ENCODE data around the gene PPEF2.
"Not testable (repeated sequence)": the region's sequence is repeated elsewhere in the genome, so short reads cannot be mapped to it uniquely, and the experiment has no call there.

Gene PPEF2

GRCh38 chr4:75848171-75848760 lies 54.0 kb downstream of the PPEF2 start:
- H3K9me3 ChIP-seq (ENCODE audit: control insufficient read depth, low read length); H3K4me1 ChIP-seq (ENCODE audit: control insufficient read depth, insufficient read depth, low read length); H3K9ac ChIP-seq (ENCODE audit: low read length); H3K27me3 ChIP-seq (ENCODE audit: control insufficient read depth, insufficient read depth, low read length); H3K36me3 ChIP-seq (ENCODE audit: control insufficient read depth, insufficient read depth, low read length); H3K4me3 ChIP-seq (ENCODE audit: low read length): not testable (repeated sequence)

- Histone ChIP-seq H3K9me3 (ENCODE audit: control insufficient read depth, low read length) (no peaks in the 10 kb centered on the region), H3K27me3 (ENCODE audit: control insufficient read depth, insufficient read depth, low read length) (no peaks in the 10 kb centered on the region), H3K4me1 (ENCODE audit: control insufficient read depth, insufficient read depth, low read length) (peaks cover 6% of the 10 kb centered on the region), H3K36me3 (ENCODE audit: control insufficient read depth, insufficient read depth, low read length) (no peaks in the 10 kb centered on the region), H3K4me3 (ENCODE audit: low read length) (no peak overlapping the region), H3K9ac (ENCODE audit: low read length) (no peak overlapping the region)
Observed at GRCh38 chr4:75845992-75846391, 56.3 kb downstream of the PPEF2 start.

- Histone ChIP-seq H3K4me3 (ENCODE audit: low read length) (no peak overlapping the region), H3K27me3 (ENCODE audit: control insufficient read depth, insufficient read depth, low read length) (no peaks in the 10 kb centered on the region), H3K4me1 (ENCODE audit: control insufficient read depth, insufficient read depth, low read length) (peaks cover 6% of the 10 kb centered on the region), H3K36me3 (ENCODE audit: control insufficient read depth, insufficient read depth, low read length) (no peaks in the 10 kb centered on the region), H3K9me3 (ENCODE audit: control insufficient read depth, low read length) (no peaks in the 10 kb centered on the region), H3K9ac (ENCODE audit: low read length) (no peak overlapping the region)
Observed at GRCh38 chr4:75844151-75844662, 58.0 kb downstream of the PPEF2 start.

GRCh38 chr4:75843596-75843995 lies 58.7 kb downstream of the PPEF2 start:
- H3K4me1 ChIP-seq (ENCODE audit: control insufficient read depth, insufficient read depth, low read length) = peaks cover 6% of the 10 kb centered on the region
- no peak overlapping the region for H3K9ac ChIP-seq (ENCODE audit: low read length)
- H3K9me3 ChIP-seq (ENCODE audit: control insufficient read depth, low read length) = no peaks in the 10 kb centered on the region
- no peaks in the 10 kb centered on the region for H3K27me3 ChIP-seq (ENCODE audit: control insufficient read depth, insufficient read depth, low read length)
- H3K4me3 ChIP-seq (ENCODE audit: low read length) = no peak overlapping the region
- H3K36me3 ChIP-seq (ENCODE audit: control insufficient read depth, insufficient read depth, low read length) = no peaks in the 10 kb centered on the region

DNA sequence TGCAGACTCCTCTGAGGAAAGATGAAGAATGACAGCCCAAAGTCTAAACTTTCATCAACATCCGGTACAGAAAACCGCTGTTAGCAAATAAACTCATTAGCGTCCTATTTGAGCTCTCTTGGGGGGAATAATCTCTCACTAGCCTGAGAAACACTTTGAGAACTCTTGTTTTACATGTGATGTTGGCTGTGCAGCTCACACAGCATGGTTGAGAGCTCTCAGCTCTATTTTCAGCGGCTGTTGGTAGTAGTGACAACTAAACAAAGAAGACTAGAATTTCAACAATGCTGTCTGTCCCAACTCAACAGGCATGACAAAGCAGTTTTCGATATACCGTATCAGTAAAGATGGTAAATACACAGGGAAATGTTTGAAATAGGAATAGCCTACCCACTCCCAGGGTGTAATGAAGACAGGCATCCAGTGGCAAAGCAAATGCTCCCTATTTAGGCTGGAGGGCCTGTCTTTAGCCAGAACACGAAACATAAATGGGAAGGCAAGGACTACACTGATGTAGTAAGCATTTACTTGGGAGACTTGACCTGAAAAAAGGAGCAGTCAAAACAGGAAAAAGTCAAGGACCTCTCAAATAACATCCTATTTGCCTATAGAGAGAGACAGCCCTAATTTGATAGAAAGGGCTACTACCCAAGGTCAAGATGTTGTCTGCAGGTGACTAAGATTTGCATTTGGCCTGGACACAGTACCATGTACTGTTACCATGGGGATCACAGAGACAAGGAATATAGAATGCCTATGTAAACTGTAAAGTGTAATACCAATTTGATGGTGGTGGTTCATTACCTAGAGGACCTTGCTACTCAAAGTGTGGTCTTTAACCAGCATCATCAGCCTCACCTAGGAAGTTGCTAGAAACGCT lies 60.4 kb downstream of the PPEF2 start:
- Histone ChIP-seq H3K9me3 (ENCODE audit: control insufficient read depth, low read length) (no peaks in the 10 kb centered on the region), H3K4me1 (ENCODE audit: control insufficient read depth, insufficient read depth, low read length) (peaks cover 6% of the 10 kb centered on the region), H3K36me3 (ENCODE audit: control insufficient read depth, insufficient read depth, low read length) (no peaks in the 10 kb centered on the region), H3K9ac (ENCODE audit: low read length) (no peak overlapping the region), H3K27me3 (ENCODE audit: control insufficient read depth, insufficient read depth, low read length) (no peaks in the 10 kb centered on the region), H3K4me3 (ENCODE audit: low read length) (no peak overlapping the region)

GRCh38 chr4:75834772-75835154 lies 67.5 kb downstream of the PPEF2 start:
- Histone ChIP-seq H3K4me3 (ENCODE audit: low read length) (no peak overlapping the region), H3K9ac (ENCODE audit: low read length) (no peak overlapping the region), H3K9me3 (ENCODE audit: control insufficient read depth, low read length) (no peaks in the 10 kb centered on the region), H3K36me3 (ENCODE audit: control insufficient read depth, insufficient read depth, low read length) (no peaks in the 10 kb centered on the region), H3K27me3 (ENCODE audit: control insufficient read depth, insufficient read depth, low read length) (no peaks in the 10 kb centered on the region), H3K4me1 (ENCODE audit: control insufficient read depth, insufficient read depth, low read length) (no peaks in the 10 kb centered on the region)

- Histone ChIP-seq H3K4me3 (ENCODE audit: low read length) (no peak overlapping the region), H3K27me3 (ENCODE audit: control insufficient read depth, insufficient read depth, low read length) (no peaks in the 10 kb centered on the region), H3K9ac (ENCODE audit: low read length) (no peak overlapping the region), H3K36me3 (ENCODE audit: control insufficient read depth, insufficient read depth, low read length) (no peaks in the 10 kb centered on the region), H3K4me1 (ENCODE audit: control insufficient read depth, insufficient read depth, low read length) (no peaks in the 10 kb centered on the region), H3K9me3 (ENCODE audit: control insufficient read depth, low read length) (no peaks in the 10 kb centered on the region)
Observed at GRCh38 chr4:75834095-75834771, 68.0 kb downstream of the PPEF2 start.

GRCh38 chr4:75831856-75832405 lies 70.3 kb downstream of the PPEF2 start:
- no peak overlapping the region for H3K4me3 ChIP-seq (ENCODE audit: low read length)
- H3K9me3 ChIP-seq (ENCODE audit: control insufficient read depth, low read length) = no peaks in the 10 kb centered on the region
- H3K4me1 ChIP-seq (ENCODE audit: control insufficient read depth, insufficient read depth, low read length) = no peaks in the 10 kb centered on the region
- no peaks in the 10 kb centered on the region for H3K36me3 ChIP-seq (ENCODE audit: control insufficient read depth, insufficient read depth, low read length)
- no peaks in the 10 kb centered on the region for H3K27me3 ChIP-seq (ENCODE audit: control insufficient read depth, insufficient read depth, low read length)
- no peak overlapping the region for H3K9ac ChIP-seq (ENCODE audit: low read length)

- no peak overlapping the region for H3K4me3 ChIP-seq (ENCODE audit: low read length)
- H3K9ac ChIP-seq (ENCODE audit: low read length) = no peak overlapping the region
- no peaks in the 10 kb centered on the region for H3K36me3 ChIP-seq (ENCODE audit: control insufficient read depth, insufficient read depth, low read length)
- no peaks in the 10 kb centered on the region for H3K4me1 ChIP-seq (ENCODE audit: control insufficient read depth, insufficient read depth, low read length)
- H3K27me3 ChIP-seq (ENCODE audit: control insufficient read depth, insufficient read depth, low read length) = no peaks in the 10 kb centered on the region
- H3K9me3 ChIP-seq (ENCODE audit: control insufficient read depth, low read length) = no peaks in the 10 kb centered on the region
Observed at GRCh38 chr4:75830906-75831305, 71.3 kb downstream of the PPEF2 start.

GRCh38 chr4:75823812-75824211 lies 78.4 kb downstream of the PPEF2 start:
- no peaks in the 10 kb centered on the region for H3K4me1 ChIP-seq (ENCODE audit: control insufficient read depth, insufficient read depth, low read length)
- no peaks in the 10 kb centered on the region for H3K36me3 ChIP-seq (ENCODE audit: control insufficient read depth, insufficient read depth, low read length)
- H3K9me3 ChIP-seq (ENCODE audit: control insufficient read depth, low read length) = no peaks in the 10 kb centered on the region
- H3K9ac ChIP-seq (ENCODE audit: low read length) = no peak overlapping the region
- no peaks in the 10 kb centered on the region for H3K27me3 ChIP-seq (ENCODE audit: control insufficient read depth, insufficient read depth, low read length)
- no peak overlapping the region for H3K4me3 ChIP-seq (ENCODE audit: low read length)

- H3K4me3 ChIP-seq (ENCODE audit: low read length) = no peak overlapping the region
- H3K36me3 ChIP-seq (ENCODE audit: control insufficient read depth, insufficient read depth, low read length) = no peaks in the 10 kb centered on the region
- no peaks in the 10 kb centered on the region for H3K9me3 ChIP-seq (ENCODE audit: control insufficient read depth, low read length)
- H3K9ac ChIP-seq (ENCODE audit: low read length) = no peak overlapping the region
- H3K4me1 ChIP-seq (ENCODE audit: control insufficient read depth, insufficient read depth, low read length) = no peaks in the 10 kb centered on the region
- no peaks in the 10 kb centered on the region for H3K27me3 ChIP-seq (ENCODE audit: control insufficient read depth, insufficient read depth, low read length)
Observed at GRCh38 chr4:75822416-75822815, 79.8 kb downstream of the PPEF2 start.

DNA sequence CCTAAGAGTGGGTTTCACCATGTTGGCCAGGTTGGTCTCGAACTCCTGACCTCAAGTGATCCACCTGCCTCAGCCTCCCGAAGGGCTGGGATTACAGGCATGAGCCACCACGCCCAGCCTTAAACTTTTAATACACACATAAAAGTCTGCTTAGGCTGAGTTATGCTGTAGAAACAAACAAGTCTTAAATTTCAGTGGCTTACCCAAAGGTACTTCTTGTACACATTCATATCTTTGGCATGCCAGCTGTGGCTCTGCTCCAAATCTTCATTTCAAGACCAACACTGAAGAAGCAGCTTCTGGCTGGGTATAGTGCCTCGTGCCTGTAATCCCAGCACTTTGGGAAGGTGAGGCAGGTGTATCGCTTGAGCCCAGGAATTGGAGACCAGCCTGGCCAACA lies 80.3 kb downstream of the PPEF2 start:
- no peaks in the 10 kb centered on the region for H3K4me1 ChIP-seq (ENCODE audit: control insufficient read depth, insufficient read depth, low read length)
- no peak overlapping the region for H3K4me3 ChIP-seq (ENCODE audit: low read length)
- H3K9me3 ChIP-seq (ENCODE audit: control insufficient read depth, low read length) = no peaks in the 10 kb centered on the region
- no peak overlapping the region for H3K9ac ChIP-seq (ENCODE audit: low read length)
- no peaks in the 10 kb centered on the region for H3K36me3 ChIP-seq (ENCODE audit: control insufficient read depth, insufficient read depth, low read length)
- H3K27me3 ChIP-seq (ENCODE audit: control insufficient read depth, insufficient read depth, low read length) = no peaks in the 10 kb centered on the region

Data from mucosa of stomach (tissue), 1 donor.